CD1c-positive myeloid dendritic cell (primary cell): ENCODE data around the gene TP53BP1.
A peak's percentile ranks its signal among the peaks of the same experiment; 100 is the strongest.
"Not testable (repeated sequence)": the region's sequence is repeated elsewhere in the genome, so short reads cannot be mapped to it uniquely, and the experiment has no call there.

Experiments
- DNase-seq: peaks from one replicate; pipeline ENCODE4 v3.0.0-alpha.2; 2016; ENCODE audit errors: extremely low spot score

TP53BP1 gene

GRCh38 chr15:43492673-43493601 lies at the start of gene TP53BP1:
TP53BP1 (minus strand) TSS chr15:43493156; CDS start chr15:43493043, 113 bp downstream.
- peak; percentile 98 for DNase-seq

- no peak for DNase-seq
Observed at GRCh38 chr15:43541785-43542184, 48.8 kb upstream of the TP53BP1 start.

DNA sequence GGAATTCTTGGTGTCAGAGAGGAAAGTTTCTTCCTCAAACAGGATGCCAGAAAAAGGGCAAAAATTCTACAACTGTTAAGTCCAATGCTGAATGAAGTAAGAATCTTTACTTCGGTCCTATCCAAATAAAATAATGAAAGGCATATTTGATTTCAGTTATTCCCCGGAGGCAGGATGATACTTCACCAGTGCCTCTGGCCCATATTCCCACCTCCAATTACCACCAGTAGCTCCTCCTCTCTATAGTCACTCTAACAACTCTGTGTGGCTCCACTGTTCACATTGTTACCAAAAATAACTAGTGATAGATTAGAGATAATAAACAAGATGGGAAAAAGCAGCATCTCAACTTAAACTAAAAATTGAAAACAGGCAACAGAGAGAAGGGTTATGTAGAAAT lies 45.1 kb upstream of the TP53BP1 start:
- DNase-seq: no peak

- no peak for DNase-seq
Observed at GRCh38 chr15:43534897-43535296, 41.9 kb upstream of the TP53BP1 start.

- not testable (repeated sequence) for DNase-seq
Observed at GRCh38 chr15:43532826-43533225, 39.9 kb upstream of the TP53BP1 start.

GRCh38 chr15:43531018-43531670 lies 38.2 kb upstream of the TP53BP1 start:
- DNase-seq: no peak

DNA sequence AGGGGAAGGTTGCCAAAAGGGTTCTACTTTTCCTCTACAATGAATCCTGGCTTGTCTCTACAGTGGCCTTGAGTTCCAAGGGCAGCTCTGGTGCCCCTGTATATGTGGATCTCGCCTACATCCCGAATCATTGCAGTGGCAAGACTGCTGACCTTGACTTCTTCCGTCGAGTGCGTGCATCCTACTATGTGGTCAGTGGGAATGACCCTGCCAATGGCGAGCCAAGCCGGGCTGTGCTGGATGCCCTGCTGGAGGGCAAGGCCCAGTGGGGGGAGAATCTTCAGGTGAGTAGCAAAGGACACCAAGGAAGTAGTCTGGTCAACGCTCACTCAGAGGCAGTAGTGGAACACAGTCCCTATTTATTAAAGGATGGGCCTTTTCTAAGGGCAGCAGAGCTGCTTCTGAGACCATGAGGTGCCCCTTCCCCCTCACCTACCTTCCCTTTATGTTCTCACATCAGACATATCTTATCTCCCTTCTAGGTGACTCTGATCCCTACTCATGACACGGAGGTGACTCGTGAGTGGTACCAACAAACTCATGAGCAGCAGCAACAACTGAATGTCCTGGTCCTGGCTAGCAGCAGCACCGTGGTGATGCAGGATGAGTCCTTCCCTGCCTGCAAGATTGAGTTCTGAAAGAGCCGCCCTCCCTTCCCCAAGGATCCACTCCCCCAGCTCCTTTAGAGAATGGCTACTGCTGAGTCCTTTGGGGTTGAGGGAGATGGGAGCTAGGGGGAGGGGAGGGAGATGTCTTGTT lies 36.8 kb upstream of the TP53BP1 start:
- DNase-seq: no peak

DNA sequence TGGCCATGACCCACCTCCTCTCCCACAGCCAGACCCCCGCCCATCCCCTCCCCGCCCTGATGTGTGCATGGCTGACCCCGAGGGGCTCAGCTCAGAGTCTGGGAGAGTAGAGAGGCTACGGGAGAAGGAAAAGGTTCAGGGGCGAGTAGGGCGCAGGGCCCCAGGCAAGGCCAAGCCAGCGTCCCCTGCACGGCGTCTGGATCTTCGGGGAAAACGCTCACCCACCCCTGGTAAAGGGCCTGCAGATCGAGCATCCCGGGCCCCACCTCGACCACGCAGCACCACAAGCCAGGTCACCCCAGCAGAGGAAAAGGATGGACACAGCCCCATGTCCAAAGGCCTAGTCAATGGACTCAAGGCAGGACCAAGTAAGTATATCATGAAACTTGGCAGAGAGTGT lies 36.2 kb upstream of the TP53BP1 start:
- no peak for DNase-seq

- DNase-seq: no peak
Observed at GRCh38 chr15:43528542-43529007, 35.6 kb upstream of the TP53BP1 start.

- DNase-seq: no peak
Observed at GRCh38 chr15:43527802-43528541, 35.0 kb upstream of the TP53BP1 start.

GRCh38 chr15:43527016-43527801 lies 34.3 kb upstream of the TP53BP1 start:
- no peak for DNase-seq

- no peak for DNase-seq
Observed at GRCh38 chr15:43526261-43526930, 33.4 kb upstream of the TP53BP1 start.

DNA sequence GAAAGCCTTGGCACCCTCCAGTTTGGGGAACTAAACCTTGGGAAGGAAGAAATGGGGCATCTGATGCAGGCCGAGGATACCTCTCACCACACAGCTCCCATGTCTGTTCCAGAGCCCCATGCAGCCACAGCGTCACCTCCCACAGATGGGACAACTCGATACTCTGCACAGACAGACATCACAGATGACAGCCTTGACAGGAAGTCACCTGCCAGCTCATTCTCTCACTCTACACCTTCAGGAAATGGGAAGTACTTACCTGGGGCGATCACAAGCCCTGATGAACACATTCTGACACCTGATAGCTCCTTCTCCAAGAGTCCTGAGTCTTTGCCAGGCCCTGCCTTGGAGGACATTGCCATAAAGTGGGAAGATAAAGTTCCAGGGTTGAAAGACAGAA lies 32.2 kb upstream of the TP53BP1 start:
- no peak for DNase-seq

DNA sequence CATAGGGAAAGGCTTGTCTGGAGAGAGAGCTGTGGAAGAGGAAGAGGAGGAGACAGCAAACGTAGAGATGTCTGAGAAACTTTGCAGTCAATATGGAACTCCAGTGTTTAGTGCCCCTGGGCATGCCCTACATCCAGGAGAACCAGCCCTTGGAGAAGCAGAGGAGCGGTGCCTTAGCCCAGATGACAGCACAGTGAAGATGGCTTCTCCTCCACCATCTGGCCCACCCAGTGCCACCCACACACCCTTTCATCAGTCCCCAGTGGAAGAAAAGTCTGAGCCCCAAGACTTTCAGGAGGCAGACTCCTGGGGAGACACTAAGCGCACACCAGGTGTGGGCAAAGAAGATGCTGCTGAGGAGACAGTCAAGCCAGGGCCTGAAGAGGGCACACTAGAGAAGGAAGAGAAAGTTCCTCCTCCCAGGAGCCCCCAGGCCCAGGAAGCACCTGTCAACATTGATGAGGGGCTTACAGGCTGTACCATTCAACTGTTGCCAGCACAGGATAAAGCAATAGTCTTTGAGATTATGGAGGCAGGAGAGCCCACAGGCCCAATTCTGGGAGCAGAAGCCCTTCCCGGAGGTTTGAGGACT lies 31.4 kb upstream of the TP53BP1 start:
- DNase-seq: no peak

DNA sequence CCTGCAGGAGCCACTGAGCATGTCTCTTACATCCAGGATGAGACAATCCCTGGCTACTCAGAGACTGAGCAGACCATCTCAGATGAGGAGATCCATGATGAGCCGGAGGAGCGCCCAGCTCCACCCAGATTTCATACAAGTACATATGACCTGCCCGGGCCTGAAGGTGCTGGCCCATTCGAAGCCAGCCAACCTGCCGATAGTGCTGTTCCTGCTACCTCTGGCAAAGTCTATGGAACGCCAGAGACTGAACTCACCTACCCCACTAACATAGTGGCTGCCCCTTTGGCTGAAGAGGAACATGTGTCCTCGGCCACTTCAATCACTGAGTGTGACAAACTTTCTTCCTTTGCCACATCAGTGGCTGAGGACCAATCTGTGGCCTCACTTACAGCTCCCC lies 30.7 kb upstream of the TP53BP1 start:
- DNase-seq: no peak

DNA sequence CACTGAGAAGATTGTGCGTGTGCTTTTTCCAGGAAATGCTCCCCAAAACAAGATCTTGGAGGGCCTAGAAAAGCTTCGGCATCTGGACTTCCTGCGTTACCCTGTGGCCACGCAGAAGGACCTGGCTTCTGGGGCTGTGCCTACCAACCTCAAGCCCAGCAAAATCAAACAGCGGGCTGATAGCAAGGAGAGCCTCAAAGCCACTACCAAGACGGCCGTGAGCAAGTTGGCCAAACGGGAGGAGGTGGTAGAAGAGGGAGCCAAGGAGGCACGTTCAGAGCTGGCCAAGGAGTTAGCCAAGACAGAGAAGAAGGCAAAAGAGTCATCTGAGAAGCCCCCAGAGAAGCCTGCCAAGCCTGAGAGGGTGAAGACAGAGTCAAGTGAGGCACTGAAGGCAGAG lies 29.3 kb upstream of the TP53BP1 start:
- no peak for DNase-seq

DNA sequence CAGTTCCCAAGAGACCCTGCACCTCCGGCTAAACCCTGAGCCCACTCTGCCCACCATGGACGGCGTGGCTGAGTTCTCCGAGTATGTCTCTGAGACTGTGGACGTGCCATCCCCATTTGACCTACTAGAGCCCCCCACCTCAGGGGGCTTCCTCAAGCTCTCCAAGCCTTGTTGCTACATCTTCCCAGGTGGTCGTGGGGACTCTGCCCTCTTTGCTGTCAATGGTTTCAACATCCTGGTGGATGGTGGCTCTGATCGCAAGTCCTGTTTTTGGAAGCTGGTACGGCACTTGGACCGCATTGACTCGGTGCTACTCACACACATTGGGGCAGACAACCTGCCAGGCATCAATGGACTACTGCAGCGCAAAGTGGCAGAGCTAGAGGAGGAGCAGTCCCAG lies 28.5 kb upstream of the TP53BP1 start:
- DNase-seq: no peak

- no peak for DNase-seq
Observed at GRCh38 chr15:43520138-43520537, 27.2 kb upstream of the TP53BP1 start.

DNA sequence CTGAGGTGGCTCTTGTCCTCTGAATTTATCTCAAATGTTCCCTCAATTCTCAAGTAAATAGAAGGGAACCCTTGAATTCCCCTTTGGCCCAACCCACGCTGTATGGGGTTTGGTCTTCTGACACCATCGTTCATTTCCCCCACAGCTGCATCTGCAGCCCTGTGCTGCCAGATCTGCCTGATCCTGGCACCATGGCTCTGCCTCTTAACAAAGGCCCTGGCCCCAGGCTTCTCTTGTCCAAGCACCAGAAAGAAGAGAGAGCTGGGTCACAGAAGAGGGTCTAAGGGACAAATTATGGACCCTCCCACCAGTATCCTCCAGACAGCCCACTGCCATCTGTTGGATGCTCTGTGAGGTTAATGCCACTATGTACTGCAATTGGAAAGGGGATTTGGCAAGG lies 26.2 kb upstream of the TP53BP1 start:
- DNase-seq: no peak
